ENCODE results near the gene GNB2. TPM values are rescaled to one million over a fixed set of nuclear protein-coding genes. Genes with fewer than 3 reads are reported as not detected.

The GNB2 gene
- total and polyA plus RNA-seq, 2 of the 8 experiments (the other 6 are each of a cell fraction or from before 2014, with no cell fraction given), result 157 to 260 TPM

GRCh38 chr7:100726996-100727761 lies 53.6 kb downstream of the GNB2 start (continued):
- no peak for TF ChIP-seq HDAC2 (IDR thresholded peaks at IDR 0.05; ENCODE audit: borderline replicate concordance in 1 of 2, low read depth in 2 of 2, low read length in 2 of 2)
- TF ChIP-seq EZH2 (IDR thresholded peaks at IDR 0.05; ENCODE audit: low read depth, low read length, severe bottlenecking), result no peak
